IPS-11a (cell line): Measurements from ENCODE around the gene ARHGEF11.

Source experiments
- H3K4me3 ChIP-seq: one replicate; pipeline ENCODE4 v1.5.1; 2013; ENCODE audit warnings: low read depth, low read length, control low read depth

ARHGEF11 gene

DNA sequence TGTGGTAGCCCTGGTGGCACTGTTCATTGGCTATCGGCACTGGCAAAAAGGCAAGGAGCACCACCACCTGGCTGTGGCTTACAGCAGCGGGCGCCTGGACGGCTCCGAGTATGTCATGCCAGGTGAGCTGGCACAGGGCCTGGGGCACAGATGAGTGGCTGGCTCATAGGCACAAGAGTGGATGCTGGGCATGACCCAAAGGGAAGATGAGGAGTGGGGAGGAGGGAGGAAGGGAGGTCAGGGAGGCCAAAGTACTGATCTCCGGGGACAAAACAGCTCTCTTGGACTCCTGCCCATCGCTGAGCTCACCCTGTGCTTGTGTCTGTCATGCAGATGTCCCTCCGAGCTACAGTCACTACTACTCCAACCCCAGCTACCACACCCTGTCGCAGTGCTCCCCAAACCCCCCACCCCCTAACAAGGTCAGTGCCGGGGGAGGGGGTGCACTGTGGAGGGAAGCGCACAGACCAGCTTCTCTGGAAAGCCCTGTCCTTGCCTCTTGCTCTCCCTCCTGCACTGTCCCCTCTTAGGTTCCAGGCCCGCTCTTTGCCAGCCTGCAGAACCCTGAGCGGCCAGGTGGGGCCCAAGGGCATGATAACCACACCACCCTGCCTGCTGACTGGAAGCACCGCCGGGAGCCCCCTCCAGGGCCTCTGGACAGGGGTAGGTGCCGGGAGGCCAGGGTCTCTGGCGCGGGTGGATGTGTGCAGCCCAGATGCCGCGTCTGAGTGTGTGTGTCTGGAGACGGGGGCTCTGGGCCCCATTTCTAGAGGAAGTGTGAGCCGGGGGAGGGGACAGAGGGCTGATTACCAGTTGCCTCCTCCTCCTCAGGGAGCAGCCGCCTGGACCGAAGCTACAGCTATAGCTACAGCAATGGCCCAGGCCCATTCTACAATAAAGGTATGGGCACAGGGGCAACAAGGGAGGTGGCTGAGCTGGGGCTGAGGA lies 132.4 kb downstream of the ARHGEF11 start:
- H3K4me3 ChIP-seq: no peak overlapping the region

DNA sequence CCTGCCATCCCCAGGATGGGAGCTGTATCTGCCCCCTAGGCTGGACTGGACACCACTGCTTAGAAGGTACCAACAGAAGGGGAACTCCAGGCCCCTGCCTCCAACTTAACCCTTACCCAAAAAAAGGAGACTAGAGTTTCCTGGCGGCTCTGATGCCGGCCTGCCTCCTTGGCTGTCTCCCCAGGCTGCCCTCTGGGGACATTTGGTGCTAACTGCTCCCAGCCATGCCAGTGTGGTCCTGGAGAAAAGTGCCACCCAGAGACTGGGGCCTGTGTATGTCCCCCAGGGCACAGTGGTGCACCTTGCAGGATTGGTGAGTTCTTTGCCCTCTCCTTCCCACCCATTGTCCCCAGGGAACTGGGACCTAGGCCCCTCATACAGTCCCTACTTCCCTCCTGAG lies 133.2 kb downstream of the ARHGEF11 start:
- no peak overlapping the region for H3K4me3 ChIP-seq

- H3K4me3 ChIP-seq: no peak overlapping the region
Measured at GRCh38 chr1:156911577-156912298, 133.8 kb downstream of the ARHGEF11 start.

DNA sequence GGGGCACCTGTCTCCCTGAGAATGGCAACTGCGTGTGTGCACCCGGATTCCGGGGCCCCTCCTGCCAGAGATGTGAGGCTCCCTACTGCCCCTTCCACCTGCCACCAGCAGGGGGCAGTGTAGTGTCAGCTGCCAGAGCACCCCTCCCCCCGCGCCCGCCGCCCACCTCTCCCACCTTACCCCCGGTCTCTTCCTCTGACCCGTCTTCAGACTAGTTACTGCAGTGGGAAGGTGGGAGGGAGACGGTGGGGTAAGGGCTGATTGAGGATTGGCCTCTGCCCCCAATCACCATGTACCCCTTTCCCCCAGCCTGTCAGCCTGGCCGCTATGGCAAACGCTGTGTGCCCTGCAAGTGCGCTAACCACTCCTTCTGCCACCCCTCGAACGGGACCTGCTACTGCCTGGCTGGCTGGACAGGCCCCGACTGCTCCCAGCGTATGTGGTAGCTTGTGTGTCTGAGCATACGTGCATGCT lies 135.2 kb downstream of the ARHGEF11 start:
- H3K4me3 ChIP-seq: no peak overlapping the region

DNA sequence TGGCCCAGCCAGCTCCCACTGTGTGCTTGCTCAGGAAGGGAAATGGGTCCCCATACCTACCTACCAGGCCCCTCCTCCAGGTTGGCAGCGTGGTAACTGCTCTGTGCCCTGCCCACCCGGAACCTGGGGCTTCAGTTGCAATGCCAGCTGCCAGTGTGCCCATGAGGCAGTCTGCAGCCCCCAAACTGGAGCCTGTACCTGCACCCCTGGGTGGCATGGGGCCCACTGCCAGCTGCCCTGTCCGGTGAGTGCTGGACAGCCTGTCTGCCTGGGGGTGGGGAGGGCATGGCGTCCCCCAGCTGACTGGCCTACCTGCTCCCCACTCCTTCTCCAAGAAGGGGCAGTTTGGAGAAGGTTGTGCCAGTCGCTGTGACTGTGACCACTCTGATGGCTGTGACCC lies 135.9 kb downstream of the ARHGEF11 start:
- no peak overlapping the region for H3K4me3 ChIP-seq

GRCh38 chr1:156908955-156909354 lies 136.6 kb downstream of the ARHGEF11 start:
- H3K4me3 ChIP-seq: no peak overlapping the region

DNA sequence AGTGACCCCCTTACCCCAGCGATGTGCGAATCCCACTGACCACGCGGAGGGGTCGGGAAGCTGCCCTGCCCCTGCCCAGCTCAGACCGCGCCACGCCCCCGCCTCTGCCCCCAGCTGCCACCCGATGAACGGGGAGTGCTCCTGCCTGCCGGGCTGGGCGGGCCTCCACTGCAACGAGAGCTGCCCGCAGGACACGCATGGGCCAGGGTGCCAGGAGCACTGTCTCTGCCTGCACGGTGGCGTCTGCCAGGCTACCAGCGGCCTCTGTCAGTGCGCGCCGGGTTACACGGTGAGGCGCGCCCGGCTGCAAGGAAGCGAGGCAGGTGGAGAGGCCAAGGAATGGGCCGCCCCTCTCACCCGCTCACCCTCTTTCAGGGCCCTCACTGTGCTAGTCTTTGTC lies 137.0 kb downstream of the ARHGEF11 start:
- H3K4me3 ChIP-seq: no peak overlapping the region

- no peak overlapping the region for H3K4me3 ChIP-seq
Measured at GRCh38 chr1:156906206-156906906, 139.2 kb downstream of the ARHGEF11 start.

DNA sequence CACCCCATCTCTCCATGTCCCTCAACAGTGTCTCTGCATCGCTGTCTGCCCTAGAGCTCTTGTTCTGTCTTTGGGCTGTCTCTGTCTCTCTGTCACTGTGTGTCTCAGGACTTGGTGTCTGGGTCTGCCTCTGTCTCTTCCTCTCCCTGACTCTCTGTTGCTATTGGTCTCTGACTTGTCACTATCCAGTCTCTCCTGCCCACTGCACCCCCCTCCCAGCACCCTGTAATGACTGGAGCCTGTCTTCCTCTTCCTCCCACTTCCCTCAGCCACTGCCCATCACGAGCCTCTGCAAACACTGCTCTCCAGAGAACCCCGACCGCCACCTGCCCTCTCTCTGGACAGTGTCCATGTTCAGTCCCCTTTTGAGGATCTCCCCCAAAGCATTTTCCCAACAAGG lies 139.9 kb downstream of the ARHGEF11 start:
- H3K4me3 ChIP-seq: no peak overlapping the region

DNA sequence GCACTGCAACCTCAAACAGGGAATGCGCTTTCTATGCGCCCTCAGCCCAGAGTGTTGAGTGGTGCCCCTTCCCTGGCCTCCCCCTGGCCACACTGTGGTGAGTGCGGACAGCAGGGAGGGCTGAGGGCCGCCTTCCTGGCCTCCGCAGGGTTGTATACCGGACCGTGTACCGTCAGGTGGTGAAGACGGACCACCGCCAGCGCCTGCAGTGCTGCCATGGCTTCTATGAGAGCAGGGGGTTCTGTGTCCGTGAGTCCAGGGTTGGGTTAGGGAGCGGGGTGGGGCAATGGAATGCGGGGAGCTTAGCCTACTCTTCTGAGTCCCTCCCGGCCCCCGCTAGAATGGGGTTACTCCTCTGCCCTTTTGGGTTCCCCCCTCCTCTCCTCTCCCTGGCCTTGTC lies 140.4 kb downstream of the ARHGEF11 start:
- no peak overlapping the region for H3K4me3 ChIP-seq

DNA sequence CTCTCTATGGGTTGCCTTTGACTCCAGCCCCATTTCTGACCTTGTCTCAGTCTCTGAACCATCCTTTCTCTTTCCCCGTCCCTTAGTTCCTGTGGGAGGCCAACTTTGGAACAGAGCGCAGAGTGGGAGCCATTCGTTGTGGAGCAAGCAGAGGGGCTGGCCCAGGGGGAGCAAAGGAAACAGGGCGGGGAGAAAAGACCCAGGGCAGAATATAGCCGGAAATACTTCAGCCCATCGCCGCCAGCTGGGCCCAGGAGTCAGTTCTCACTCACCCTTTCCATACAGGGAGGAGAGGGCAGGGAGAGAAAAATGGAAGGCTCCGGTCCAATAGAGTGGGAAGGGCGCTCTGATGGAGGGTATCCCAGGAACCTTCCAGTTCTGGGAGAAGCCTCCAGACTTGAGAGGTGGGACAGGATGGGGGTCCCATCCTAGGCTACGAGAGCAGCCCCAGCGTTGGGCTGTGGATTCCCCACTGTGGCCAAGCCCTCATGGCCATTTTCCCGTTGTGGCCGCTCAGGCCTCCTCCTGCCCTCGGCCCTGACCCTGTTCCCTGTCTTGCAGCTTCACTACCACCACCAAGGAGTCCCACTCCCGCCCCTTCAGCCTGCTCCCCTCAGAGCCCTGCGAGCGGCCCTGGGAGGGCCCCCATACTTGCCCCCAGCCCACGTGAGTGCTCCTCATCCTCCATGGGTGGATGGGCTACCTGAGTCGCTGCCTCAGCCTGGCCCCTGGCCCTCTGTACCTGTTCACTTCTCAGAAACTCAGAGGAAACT lies 141.2 kb downstream of the ARHGEF11 start:
- no peak overlapping the region for H3K4me3 ChIP-seq

GRCh38 chr1:156903328-156904091 lies 142.0 kb downstream of the ARHGEF11 start:
- no peak overlapping the region for H3K4me3 ChIP-seq

- no peak overlapping the region for H3K4me3 ChIP-seq
Measured at GRCh38 chr1:156901966-156902915, 143.3 kb downstream of the ARHGEF11 start.

- H3K4me3 ChIP-seq: no peak overlapping the region
Measured at GRCh38 chr1:156901590-156901900, 144.0 kb downstream of the ARHGEF11 start.

- H3K4me3 ChIP-seq: no peak overlapping the region
Measured at GRCh38 chr1:156900896-156901589, 144.5 kb downstream of the ARHGEF11 start.

DNA sequence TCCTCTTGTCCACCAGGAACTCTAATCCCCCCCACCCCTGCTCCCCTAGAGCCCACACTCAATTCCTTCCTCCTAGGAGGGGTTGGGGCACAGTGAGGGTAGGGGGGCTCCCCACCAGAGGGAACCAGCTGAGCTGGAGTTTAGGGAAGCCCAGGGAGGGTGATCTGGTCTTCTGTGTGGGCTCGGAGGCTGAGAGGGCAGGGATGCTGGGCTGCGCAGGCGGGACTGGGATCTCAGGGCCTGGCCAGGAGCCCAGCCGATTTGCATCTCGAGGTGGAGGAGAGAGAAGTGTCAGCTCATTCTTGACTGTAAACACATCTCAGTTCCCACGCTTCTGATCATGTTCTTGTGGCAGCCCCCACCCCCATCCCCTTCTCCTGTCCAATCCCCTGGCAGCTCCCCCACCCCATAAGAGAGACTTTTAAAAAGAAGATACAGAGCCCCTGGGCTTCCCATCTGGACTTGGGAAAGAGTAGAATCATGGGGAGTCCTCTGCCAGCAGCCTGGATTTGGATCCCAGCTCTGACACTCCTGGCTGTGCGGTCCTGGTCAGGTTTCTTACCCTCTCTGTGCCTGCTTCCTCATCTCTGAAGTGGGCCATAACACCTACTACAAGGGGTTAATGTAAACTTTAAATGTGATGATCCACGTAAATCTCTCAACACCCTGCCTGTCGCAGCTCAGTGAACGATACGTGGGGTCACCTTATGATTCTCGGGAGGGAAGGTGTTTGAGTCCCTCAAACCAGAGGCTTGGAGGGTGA lies 145.4 kb downstream of the ARHGEF11 start:
- H3K4me3 ChIP-seq: no peak overlapping the region

DNA sequence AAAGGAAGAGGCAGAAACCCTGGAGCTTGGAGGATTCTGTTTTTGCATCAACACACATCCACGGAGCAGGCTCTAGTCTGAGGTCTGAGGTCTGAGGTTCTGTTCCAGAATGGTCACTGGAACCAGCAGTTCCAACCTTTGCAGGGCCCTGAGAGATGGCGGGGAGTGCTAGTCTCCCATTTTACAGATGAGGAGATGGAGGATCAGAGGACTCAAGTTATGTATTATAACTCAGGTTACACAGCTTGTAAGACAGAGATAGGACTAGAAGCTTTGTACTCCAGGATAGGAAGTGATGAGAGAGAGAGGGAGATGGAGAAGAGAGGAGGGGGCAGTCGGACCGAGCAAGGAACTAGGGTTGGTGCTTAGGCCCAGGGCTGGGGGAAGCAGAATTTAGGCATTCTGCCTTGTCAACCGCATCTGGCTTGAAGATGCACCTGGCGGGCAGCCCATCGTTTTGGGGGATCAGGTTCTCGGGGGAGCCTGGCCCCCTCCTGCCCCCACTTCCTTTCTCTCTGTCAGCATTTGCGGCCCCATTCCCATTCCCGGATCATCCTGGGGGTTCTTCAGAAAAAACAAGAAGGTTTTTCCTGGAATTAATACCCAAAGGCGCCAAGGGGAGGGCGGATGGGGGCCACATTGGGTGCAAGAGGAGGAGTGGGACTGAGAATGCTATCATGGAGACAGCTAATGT lies 146.4 kb downstream of the ARHGEF11 start:
- no peak overlapping the region for H3K4me3 ChIP-seq
